Esophagus muscularis mucosa (tissue), 4 donors: ENCODE data around the gene ASB5. TPM values are rescaled to one million over a fixed set of nuclear protein-coding genes. Genes with fewer than 3 reads are reported as not detected.
"Not testable (repeated sequence)": the region's sequence is repeated elsewhere in the genome, so short reads cannot be mapped to it uniquely, and the experiment has no call there.

ENCODE experiments used
- DNase-seq: peaks from one replicate; pipeline ENCODE4 v3.0.0-alpha.2; 2017; ENCODE audit errors: extremely low spot score
- H3K27ac ChIP-seq, 4 donors: fragments of 200-600 bp; sonication (generic); replicated peaks in 1 of 4; 1 replicate in 3 of 4; 2 replicates in 1 of 4; pipeline ENCODE4 v1.5.1; 2016 to 2019; ENCODE audit warnings: mild to moderate bottlenecking in 1 of 4
- H3K27me3 ChIP-seq, 4 donors: fragments of 200-600 bp; sonication (generic); one replicate each; pipeline versions ENCODE4 v1.5.1 to v1.6.0; 2016 to 2019
- H3K36me3 ChIP-seq, 4 donors: fragments of 200-600 bp; sonication (generic); one replicate each; pipeline ENCODE4 v1.5.1; 2016 to 2019
- H3K4me1 ChIP-seq, 4 donors: fragments of 200-600 bp; sonication (generic); one replicate each; pipeline ENCODE4 v1.5.1; 2016 to 2019
- H3K4me3 ChIP-seq, 4 donors: fragments of 200-600 bp; sonication (generic); 1 replicate in 2 of 4; 2 replicates in 2 of 4; pipeline ENCODE4 v1.5.1; 2016 to 2019; ENCODE audit warnings: mild to moderate bottlenecking in 4 of 4, moderate library complexity in 1 of 4
- H3K9me3 ChIP-seq, 4 donors: fragments of 200-600 bp; sonication (generic); 1 replicate in 3 of 4; 2 replicates in 1 of 4; pipeline ENCODE4 v1.5.1; 2016 to 2019
- EP300 ChIP-seq: sonication (generic); formaldehyde crosslinking; IDR thresholded peaks from one replicate; pipeline ENCODE4 v1.6.1; 2017; ENCODE audit warnings: antibody characterized with exemption
- POLR2A ChIP-seq: fragments of 450-650 bp; IDR thresholded peaks from one replicate; pipeline ENCODE4 v1.6.1; 2017; ENCODE audit warnings: antibody characterized with exemption, moderate library complexity, mild to moderate bottlenecking, low read depth
- POLR2AphosphoS5 ChIP-seq, 2 donors: sonication (generic); formaldehyde crosslinking; IDR thresholded peaks; one replicate each; pipeline ENCODE4 v1.6.1; 2017; ENCODE audit warnings: antibody characterized with exemption in 2 of 2
- WGBS: methylation state at CpG from one replicate; pipeline ENCODE4 v1.1.5; 2018; 5-methylcytosine and 5-hydroxymethylcytosine counted together
- intact Hi-C: fragments of 100-400 bp; cut with DNase I; formaldehyde crosslinking; loops from one replicate; pipeline ENCODE4 v1.15.1; 2023
- total RNA-seq, 4 donors: library from RNA; depleted of rRNA; stranded (reverse); fragments of >200 nt; gene quantifications; one replicate each; pipeline versions ENCODE4 v1.1.0 to v1.2.1, GENCODE V29; 2016
- TF ChIP-seq, protein P1 (sequence below), 3 experiments: fragments of 200-600 bp in 2 of 3; fragments of 450-650 bp in 1 of 3; sonication (generic) in 2 of 3; IDR thresholded peaks; one replicate each; pipeline ENCODE4 v1.5.1; 2017 to 2019; ENCODE audit warnings: antibody characterized with exemption in 3 of 3, mild to moderate bottlenecking in 2 of 3, moderate library complexity in 1 of 3

ASB5 gene
- total RNA-seq, 4 donors from 2014 or later, result 13.1 to 37.8 (median 27.0) TPM

DNA sequence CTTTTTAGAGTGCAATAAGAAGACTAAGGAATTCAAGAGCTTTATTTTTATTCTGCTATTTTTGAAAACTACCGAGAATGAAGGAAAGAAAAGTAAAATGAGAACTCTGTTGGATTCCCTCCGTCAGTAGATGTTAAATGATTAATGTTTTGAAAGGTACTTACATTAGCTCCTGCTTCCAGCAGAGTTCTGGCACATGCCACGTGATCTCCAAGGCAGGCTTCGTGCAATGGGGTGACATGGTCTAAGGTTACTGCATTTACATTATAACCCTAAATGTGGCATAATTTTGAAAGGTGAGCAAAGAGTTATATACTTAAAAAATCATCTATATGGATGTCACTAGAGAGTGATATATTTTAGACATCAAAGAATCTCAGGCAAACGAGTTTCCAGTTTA is 46.9 kb downstream of the ASB5 start:
- Histone ChIP-seq H3K36me3 (no peaks in the 10 kb centered on the region), H3K4me3 (no peak overlapping the region), H3K27me3 (no peaks in the 10 kb centered on the region), H3K27ac (no peak overlapping the region), H3K4me1 (peaks cover 0 to under 1% (median 0%) of the 10 kb centered on the region in 4 donors), H3K9me3 (no peaks in the 10 kb centered on the region)
- intact Hi-C loops, result no loop called here
- WGBS, result 78% methylated on average over 5 of the region's 5 CpGs
- TF ChIP-seq, protein P1, sequence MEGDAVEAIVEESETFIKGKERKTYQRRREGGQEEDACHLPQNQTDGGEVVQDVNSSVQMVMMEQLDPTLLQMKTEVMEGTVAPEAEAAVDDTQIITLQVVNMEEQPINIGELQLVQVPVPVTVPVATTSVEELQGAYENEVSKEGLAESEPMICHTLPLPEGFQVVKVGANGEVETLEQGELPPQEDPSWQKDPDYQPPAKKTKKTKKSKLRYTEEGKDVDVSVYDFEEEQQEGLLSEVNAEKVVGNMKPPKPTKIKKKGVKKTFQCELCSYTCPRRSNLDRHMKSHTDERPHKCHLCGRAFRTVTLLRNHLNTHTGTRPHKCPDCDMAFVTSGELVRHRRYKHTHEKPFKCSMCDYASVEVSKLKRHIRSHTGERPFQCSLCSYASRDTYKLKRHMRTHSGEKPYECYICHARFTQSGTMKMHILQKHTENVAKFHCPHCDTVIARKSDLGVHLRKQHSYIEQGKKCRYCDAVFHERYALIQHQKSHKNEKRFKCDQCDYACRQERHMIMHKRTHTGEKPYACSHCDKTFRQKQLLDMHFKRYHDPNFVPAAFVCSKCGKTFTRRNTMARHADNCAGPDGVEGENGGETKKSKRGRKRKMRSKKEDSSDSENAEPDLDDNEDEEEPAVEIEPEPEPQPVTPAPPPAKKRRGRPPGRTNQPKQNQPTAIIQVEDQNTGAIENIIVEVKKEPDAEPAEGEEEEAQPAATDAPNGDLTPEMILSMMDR (IDR thresholded peaks at IDR 0.05), result no peak
- no peak for TF ChIP-seq POLR2A
- no peak for TF ChIP-seq EP300
- TF ChIP-seq POLR2AphosphoS5 (IDR thresholded peaks at IDR 0.05), result no peak
- no peak for DNase-seq

DNA sequence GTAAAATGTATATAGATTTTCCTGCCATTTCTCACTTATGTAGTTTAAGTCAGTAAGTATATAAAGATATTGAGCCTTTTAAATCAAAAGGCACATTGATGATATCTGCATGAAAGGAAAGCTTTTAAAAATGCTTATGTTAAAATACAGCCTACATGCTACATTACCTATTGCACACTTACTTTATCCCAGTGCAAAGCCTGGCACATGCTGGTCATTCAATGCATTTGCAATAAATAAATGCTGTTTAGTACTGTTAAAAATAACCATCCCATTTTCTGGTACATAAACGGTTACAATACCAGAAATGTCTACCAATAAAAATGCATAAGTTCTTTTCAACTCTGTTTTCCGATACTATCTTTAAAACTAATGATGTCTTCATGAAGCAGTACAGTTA is 51.5 kb downstream of the ASB5 start:
- no peaks in the 10 kb centered on the region for H3K4me1 ChIP-seq
- H3K9me3 ChIP-seq, result no peaks in the 10 kb centered on the region
- no peak for DNase-seq
- WGBS, result 82% methylated on average over 2 of the region's 2 CpGs
- no peak overlapping the region for H3K27ac ChIP-seq
- TF ChIP-seq POLR2AphosphoS5 (IDR thresholded peaks at IDR 0.05) (no peak), POLR2A (no peak), EP300 (no peak)
- TF ChIP-seq, protein P1 (IDR thresholded peaks at IDR 0.05), result no peak
- intact Hi-C loops, result no loop called here
- H3K4me3 ChIP-seq, result no peak overlapping the region
- H3K27me3 ChIP-seq, result no peaks in the 10 kb centered on the region
- no peaks in the 10 kb centered on the region for H3K36me3 ChIP-seq

DNA sequence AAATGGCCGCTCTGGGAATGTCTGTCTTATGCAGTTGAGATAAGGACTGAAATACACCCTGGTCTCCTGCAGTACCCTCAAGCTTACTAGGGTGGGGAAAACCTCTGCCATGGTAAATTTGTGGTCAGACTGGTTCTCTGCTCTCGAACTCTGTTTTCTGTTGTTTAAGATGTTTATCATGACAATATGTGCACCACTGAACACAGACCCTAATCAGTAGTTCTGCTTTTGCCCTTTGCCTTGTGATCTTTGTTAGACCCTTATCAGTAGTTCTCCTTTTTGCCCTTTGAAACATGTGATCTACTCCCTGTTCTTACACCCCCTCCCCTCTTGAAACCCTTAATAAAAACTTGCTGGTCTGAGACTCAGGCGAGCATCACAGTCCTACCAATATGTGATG is 56.7 kb downstream of the ASB5 start:
- H3K36me3 ChIP-seq, H3K27me3 ChIP-seq, H3K27ac ChIP-seq, intact Hi-C loops, H3K9me3 ChIP-seq, H3K4me1 ChIP-seq, DNase-seq, H3K4me3 ChIP-seq: not testable (repeated sequence)
- WGBS, result 93% methylated on average over 3 of the region's 3 CpGs

DNA sequence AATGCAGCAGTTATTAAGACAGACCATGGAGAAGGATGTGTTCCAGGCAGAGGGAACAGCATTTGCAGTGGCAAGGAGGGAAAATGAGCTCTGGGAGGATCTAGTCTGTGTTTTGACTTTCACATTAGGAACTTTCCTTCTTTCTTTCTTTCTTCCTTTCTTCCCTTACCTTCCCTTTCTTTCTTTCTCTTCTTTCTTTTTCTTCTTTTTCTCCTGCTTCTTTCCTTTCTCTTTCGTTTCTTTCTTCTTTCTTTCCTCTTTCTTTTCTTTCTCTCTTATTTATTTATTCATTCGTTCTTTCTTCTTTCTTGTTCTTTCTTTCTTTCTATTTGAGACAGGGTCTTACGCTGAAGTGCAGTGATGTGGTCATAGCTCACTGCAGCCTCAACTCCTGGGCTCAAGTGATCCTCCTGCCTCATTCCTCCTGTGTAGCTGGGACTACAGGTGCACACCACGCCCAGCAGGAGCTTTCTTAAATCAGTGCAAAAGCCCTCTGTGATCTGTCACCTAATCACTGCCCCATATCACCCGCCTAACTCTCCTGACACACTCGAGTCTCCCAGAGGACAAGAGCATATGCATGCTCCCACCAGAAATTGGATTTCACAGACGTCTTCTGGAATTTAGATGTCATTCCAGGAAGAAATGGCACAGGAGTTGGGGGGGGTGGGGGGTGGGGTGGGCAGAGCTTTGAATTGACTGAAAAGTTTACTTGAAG is 58.3 kb downstream of the ASB5 start:
- TF ChIP-seq POLR2AphosphoS5 (IDR thresholded peaks at IDR 0.05) (no peak), POLR2A (no peak), EP300 (no peak)
- TF ChIP-seq, protein P1 (IDR thresholded peaks at IDR 0.05), result no peak
- H3K27me3 ChIP-seq, result no peaks in the 10 kb centered on the region
- no peaks in the 10 kb centered on the region for H3K4me1 ChIP-seq
- WGBS, result 84% methylated on average over 7 of the region's 7 CpGs
- no peak overlapping the region for H3K27ac ChIP-seq
- H3K4me3 ChIP-seq, result no peak overlapping the region
- no peak for DNase-seq
- H3K36me3 ChIP-seq, result no peaks in the 10 kb centered on the region
- intact Hi-C loops, result no loop called here
- no peaks in the 10 kb centered on the region for H3K9me3 ChIP-seq

DNA sequence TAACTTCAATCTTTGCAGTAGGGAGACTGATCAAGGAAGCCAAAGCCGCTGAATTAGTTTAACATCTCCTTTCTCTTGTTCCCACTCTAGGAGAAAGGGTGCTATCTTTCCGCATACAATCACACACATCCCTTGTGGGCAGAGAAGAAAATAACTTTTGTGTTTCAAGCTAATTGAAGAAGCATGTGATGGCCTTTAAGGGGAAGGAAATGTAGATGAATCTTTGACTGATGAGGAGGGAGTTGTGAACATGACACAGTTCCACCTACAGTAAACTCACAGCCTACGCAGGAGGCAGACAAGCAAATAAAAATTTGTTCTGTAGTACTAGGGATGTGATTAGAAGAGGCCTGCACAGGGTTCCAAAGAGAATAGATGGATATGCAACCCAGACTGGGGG is 58.9 kb downstream of the ASB5 start:
- no peaks in the 10 kb centered on the region for H3K4me1 ChIP-seq
- 92% methylated on average over 3 of the region's 3 CpGs for WGBS
- intact Hi-C loops, result no loop called here
- no peaks in the 10 kb centered on the region for H3K27me3 ChIP-seq
- H3K36me3 ChIP-seq, result no peaks in the 10 kb centered on the region
- H3K9me3 ChIP-seq, result no peaks in the 10 kb centered on the region
- TF ChIP-seq POLR2AphosphoS5 (IDR thresholded peaks at IDR 0.05), result no peak
- TF ChIP-seq EP300, result no peak
- TF ChIP-seq, protein P1 (IDR thresholded peaks at IDR 0.05), result no peak
- no peak for TF ChIP-seq POLR2A
- H3K27ac ChIP-seq, result no peak overlapping the region
- no peak overlapping the region for H3K4me3 ChIP-seq
- DNase-seq, result no peak
